CD14-positive monocyte (primary cell): ENCODE data around the gene AMOTL2. TPM values are rescaled to one million over a fixed set of nuclear protein-coding genes. Genes with fewer than 3 reads are reported as not detected.

Source experiments
- DNase-seq, 3 donors: peaks; one replicate each; pipeline ENCODE4 v3.0.0-alpha.2; 2011 to 2022
- H2AFZ ChIP-seq: 2 replicates; pipeline ENCODE4 v1.6.0; 2012; ENCODE audit warnings: mild to moderate bottlenecking, low read depth, low read length, inconsistent platforms; ENCODE audit not compliant: insufficient read depth, poor library complexity, severe bottlenecking
- H3K27ac ChIP-seq, 2 donors: 1 replicate in 1 of 2; 2 replicates in 1 of 2; pipeline ENCODE4 v1.5.1; 2012 to 2013; ENCODE audit warnings: low read length in 2 of 2, control low read depth in 1 of 2, inconsistent platforms in 1 of 2, low read depth in 1 of 2, mild to moderate bottlenecking in 1 of 2
- H3K27me3 ChIP-seq, 2 donors: one replicate each; pipeline versions ENCODE4 v1.6.0 to v1.6.1; 2011 to 2013; ENCODE audit warnings: low read length in 2 of 2; ENCODE audit not compliant: control insufficient read depth in 2 of 2, insufficient read depth in 2 of 2
- H3K36me3 ChIP-seq, 2 donors: replicated peaks in 1 of 2; 1 replicate in 1 of 2; 2 replicates in 1 of 2; pipeline versions ENCODE4 v1.5.1 to v1.6.1; 2012 to 2013; ENCODE audit warnings: low read length in 2 of 2, control low read depth in 1 of 2, inconsistent platforms in 1 of 2, mild to moderate bottlenecking in 1 of 2; ENCODE audit not compliant: insufficient read depth in 2 of 2, control insufficient read depth in 1 of 2
- H3K4me1 ChIP-seq, 2 donors: 1 replicate in 1 of 2; 2 replicates in 1 of 2; pipeline versions ENCODE4 v1.5.1 to v1.6.1; 2012 to 2013; ENCODE audit warnings: low read length in 2 of 2, control low read depth in 1 of 2, inconsistent platforms in 1 of 2, mild to moderate bottlenecking in 1 of 2, moderate library complexity in 1 of 2; ENCODE audit not compliant: insufficient read depth in 2 of 2, control insufficient read depth in 1 of 2
- H3K4me2 ChIP-seq: replicated peaks from 2 replicates; pipeline ENCODE3; 2012; ENCODE audit warnings: low read length, moderate library complexity, mild to moderate bottlenecking; ENCODE audit not compliant: poor library complexity, severe bottlenecking; ENCODE audit errors: extremely low read depth
- H3K4me3 ChIP-seq, 3 experiments: fragments of 200-600 bp in 1 of 3; sonication (generic) in 1 of 3; replicated peaks in 1 of 3; 1 replicate in 2 of 3; 2 replicates in 1 of 3; pipeline ENCODE4 v1.5.1; 2011 to 2013; ENCODE audit warnings: low read length in 3 of 3, mild to moderate bottlenecking in 3 of 3, control low read depth in 2 of 3, low read depth in 2 of 3, inconsistent platforms in 1 of 3, moderate library complexity in 1 of 3
- H3K79me2 ChIP-seq: 2 replicates; pipeline ENCODE4 v1.6.0; 2012; ENCODE audit warnings: mild to moderate bottlenecking, control low read depth, inconsistent platforms, low read length, moderate library complexity; ENCODE audit not compliant: insufficient read depth
- H3K9ac ChIP-seq: 2 replicates; pipeline ENCODE4 v1.6.0; 2017; ENCODE audit warnings: low read length, mild to moderate bottlenecking; ENCODE audit not compliant: insufficient read depth, poor library complexity, severe bottlenecking
- H3K9me3 ChIP-seq, 2 donors: replicated peaks in 1 of 2; 1 replicate in 1 of 2; 2 replicates in 1 of 2; pipeline versions ENCODE4 v1.5.1 to v1.6.1; 2012 to 2013; ENCODE audit warnings: low read length in 2 of 2, control low read depth in 1 of 2; ENCODE audit not compliant: control insufficient read depth in 1 of 2, insufficient read depth in 1 of 2
- H4K20me1 ChIP-seq: 2 replicates; pipeline ENCODE4 v1.6.0; 2012; ENCODE audit warnings: mild to moderate bottlenecking, low read length, control low read depth, moderate library complexity; ENCODE audit not compliant: insufficient read depth
- H3K27ac Mint-ChIP-seq, 7 donors: one replicate each; pipeline ENCODE4 v1.8.0; 2020; ENCODE audit warnings: mild to moderate bottlenecking in 7 of 7, mixed read lengths in 7 of 7, moderate library complexity in 6 of 7, inconsistent platforms in 2 of 7
- H3K27me3 Mint-ChIP-seq, 3 donors: one replicate each; pipeline ENCODE4 v1.8.0; 2021 to 2022; ENCODE audit warnings: low read depth in 3 of 3, mild to moderate bottlenecking in 3 of 3, mixed read lengths in 3 of 3, moderate library complexity in 3 of 3, inconsistent platforms in 1 of 3
- H3K36me3 Mint-ChIP-seq, 2 donors: one replicate each; pipeline ENCODE4 v1.8.0; 2020; ENCODE audit warnings: mixed read lengths in 2 of 2, inconsistent platforms in 1 of 2, mild to moderate bottlenecking in 1 of 2
- H3K4me1 Mint-ChIP-seq: one replicate; pipeline ENCODE4 v1.8.0; 2020; ENCODE audit warnings: mild to moderate bottlenecking, mixed read lengths
- H3K4me3 Mint-ChIP-seq, 2 donors: one replicate each; pipeline ENCODE4 v1.8.0; 2020; ENCODE audit warnings: mild to moderate bottlenecking in 2 of 2, mixed read lengths in 2 of 2, moderate library complexity in 1 of 2
- H3K9me3 Mint-ChIP-seq, 7 donors: one replicate each; pipeline ENCODE4 v1.8.0; 2020 to 2022; ENCODE audit warnings: mixed read lengths in 7 of 7, mild to moderate bottlenecking in 6 of 7, moderate library complexity in 6 of 7, inconsistent platforms in 2 of 7
- CTCF ChIP-seq: fragments of 200-600 bp; IDR thresholded peaks from one replicate; pipeline ENCODE4 v1.8.0; 2022; ENCODE audit warnings: antibody characterized with exemption, mild to moderate bottlenecking
- WGBS: methylation state at CpG from one replicate; pipeline ENCODE4 v1.1.5; 2013; ENCODE audit warnings: missing lambda C conversion rate; ENCODE audit not compliant: insufficient coverage; 5-methylcytosine and 5-hydroxymethylcytosine counted together
- intact Hi-C, 2 donors: fragments of 100-400 bp; cut with micrococcal nuclease; formaldehyde crosslinking; loops; one replicate each; pipeline versions ENCODE4 v1.15.0 to v1.15.1; 2023
- polyA plus RNA-seq, 3 donors: library from polyadenylated mRNA; depleted of rRNA in 1 of 3; unstranded in 2 of 3; stranded (reverse) in 1 of 3; fragments of 300-500 nt in 2 of 3; fragments of >200 nt in 1 of 3; fragmentation: Illumina TruSeq in 2 of 3; gene quantifications; 1 replicate in 2 of 3; 2 replicates in 1 of 3; pipeline ENCODE4 v1.2.3, GENCODE V29; 2012 to 2021

Gene AMOTL2
- polyA plus RNA-seq, 3 donors = 0.01 TPM; not detected in 2

GRCh38 chr3:134317106-134317947, 56.9 kb downstream of the AMOTL2 start:
- TF ChIP-seq CTCF = no peak
- H2AFZ ChIP-seq = no peak overlapping the region
- Mint-ChIP-seq H3K4me1 (peaks cover 5% of the 10 kb centered on the region), H3K9me3 (peaks cover 0 to 12% (median 0%) of the 10 kb centered on the region in 7 donors), H3K36me3 (peaks cover 0 to 3% of the 10 kb centered on the region in 2 donors), H3K27me3 (peaks cover 29 to 42% (median 30%) of the 10 kb centered on the region in 3 donors), H3K4me3 (no peak overlapping the region), H3K27ac (no peak overlapping the region)
- H3K27me3 ChIP-seq = peaks cover 15 to 24% of the 10 kb centered on the region in 2 donors
- H4K20me1 ChIP-seq = no peaks in the 10 kb centered on the region
- H3K4me2 ChIP-seq = no peak overlapping the region
- H3K4me1 ChIP-seq = peaks cover 0 to 9% of the 10 kb centered on the region in 2 donors
- no peaks in the 10 kb centered on the region for H3K36me3 ChIP-seq
- no peaks in the 10 kb centered on the region for H3K9me3 ChIP-seq
- H3K9ac ChIP-seq = no peak overlapping the region
- 72% methylated on average over 4 of the region's 6 CpGs for WGBS
- intact Hi-C loops = no loop called here
- no peaks in the 10 kb centered on the region for H3K79me2 ChIP-seq
- no peak for DNase-seq
- H3K27ac ChIP-seq = no peak overlapping the region
- no peak overlapping the region for H3K4me3 ChIP-seq

GRCh38 chr3:134315286-134316106, 58.8 kb downstream of the AMOTL2 start:
- no peak overlapping the region for H3K4me3 Mint-ChIP-seq

More at GRCh38 chr3:134315286-134316106, 58.8 kb downstream of the AMOTL2 start:
- Mint-ChIP-seq H3K9me3 (peaks cover 0 to 12% (median 0%) of the 10 kb centered on the region in 7 donors), H3K4me1 (peaks cover 5% of the 10 kb centered on the region), H3K36me3 (peaks cover 0 to 3% of the 10 kb centered on the region in 2 donors), H3K27me3 (peaks cover 37 to 49% (median 38%) of the 10 kb centered on the region in 3 donors), H3K27ac (no peak overlapping the region)
- TF ChIP-seq CTCF = no peak
- H3K4me3 ChIP-seq = no peak overlapping the region
- intact Hi-C loops = no loop called here
- no peak overlapping the region for H3K4me2 ChIP-seq
- WGBS = 87% methylated on average over 11 of the region's 14 CpGs
- H3K9ac ChIP-seq = no peak overlapping the region
- no peaks in the 10 kb centered on the region for H3K36me3 ChIP-seq
- no peak overlapping the region for H3K27ac ChIP-seq
- no peaks in the 10 kb centered on the region for H3K9me3 ChIP-seq
- no peak overlapping the region for H2AFZ ChIP-seq
- no peaks in the 10 kb centered on the region for H4K20me1 ChIP-seq
- H3K4me1 ChIP-seq = peaks cover 0 to 9% of the 10 kb centered on the region in 2 donors
- DNase-seq = no peak
- H3K27me3 ChIP-seq = peaks cover 15 to 33% of the 10 kb centered on the region in 2 donors
- no peaks in the 10 kb centered on the region for H3K79me2 ChIP-seq
